SK-N-MC (cell line): ENCODE results near the gene NMRAL1.

Experiments
- DNase-seq: peaks from one replicate; pipeline ENCODE4 v3.0.0-alpha.2; 2011; ENCODE audit warnings: low read depth, low spot score
- H3K27ac ChIP-seq: fragments of 200-600 bp; sonication (generic); 2 replicates; pipeline ENCODE4 v1.5.1; 2016; ENCODE audit warnings: mixed run types
- H3K36me3 ChIP-seq: fragments of 200-600 bp; sonication (generic); 2 replicates; pipeline ENCODE4 v1.6.1; 2017; ENCODE audit warnings: antibody characterized with exemption, low read length, mixed read lengths; ENCODE audit not compliant: insufficient read depth
- H3K4me3 ChIP-seq: fragments of 200-600 bp; sonication (generic); 2 replicates; pipeline ENCODE4 v1.5.1; 2016
- H3K9ac ChIP-seq: fragments of 200-600 bp; sonication (generic); 2 replicates; pipeline ENCODE4 v1.8.0; 2017; ENCODE audit warnings: mixed run types, mixed read lengths; ENCODE audit not compliant: insufficient read length
- H3K9me3 ChIP-seq: fragments of 200-600 bp; sonication (generic); 2 replicates; pipeline ENCODE4 v1.6.1; 2017; ENCODE audit warnings: low read depth, mild to moderate bottlenecking, antibody characterized with exemption, low read length, moderate library complexity, mixed read lengths
- EZH2 ChIP-seq: fragments of 200-600 bp; sonication (generic); IDR thresholded peaks from one replicate; pipeline ENCODE4 v1.6.1; 2017; ENCODE audit warnings: antibody characterized with exemption
- FOXP2 ChIP-seq: optimal IDR thresholded peaks from 2 replicates; pipeline ENCODE3; 2011; ENCODE audit warnings: mild to moderate bottlenecking, moderate library complexity; ENCODE audit not compliant: insufficient read depth; ENCODE audit errors: extremely low read length, control extremely low read depth
- POLR2AphosphoS5 ChIP-seq: IDR thresholded peaks from 2 replicates; pipeline ENCODE4 v1.6.1; 2012; ENCODE audit warnings: mild to moderate bottlenecking, low read depth, low read length, borderline replicate concordance

Gene NMRAL1

DNA sequence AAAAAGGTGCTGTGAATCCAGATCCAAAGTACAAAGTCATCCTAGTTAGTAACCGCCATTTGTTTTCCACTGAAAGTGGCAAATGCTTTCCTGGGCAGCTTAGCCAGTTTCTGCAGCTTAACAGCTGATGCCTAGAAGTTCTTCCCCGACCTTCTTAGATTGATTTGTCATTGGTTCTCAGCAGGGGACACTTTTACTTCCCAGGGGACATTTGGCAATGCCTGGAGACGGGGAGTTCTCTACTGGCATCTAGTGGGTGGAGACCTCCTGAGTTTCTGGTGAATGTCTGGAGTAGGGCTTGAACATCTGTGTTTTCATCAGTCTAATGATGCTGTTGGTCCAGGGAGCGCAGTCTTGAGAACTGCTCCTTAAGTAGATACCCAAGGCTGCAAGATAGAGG lies 41.2 kb downstream of the NMRAL1 start:
- Histone ChIP-seq H3K36me3 (peaks cover 75% of the 10 kb centered on the region), H3K9ac (no peak overlapping the region), H3K27ac (no peak overlapping the region), H3K4me3 (no peak overlapping the region), H3K9me3 (no peaks in the 10 kb centered on the region)
- DNase-seq = no peak
- TF ChIP-seq POLR2AphosphoS5 (no peak), EZH2 (no peak), FOXP2 (no peak)

DNA sequence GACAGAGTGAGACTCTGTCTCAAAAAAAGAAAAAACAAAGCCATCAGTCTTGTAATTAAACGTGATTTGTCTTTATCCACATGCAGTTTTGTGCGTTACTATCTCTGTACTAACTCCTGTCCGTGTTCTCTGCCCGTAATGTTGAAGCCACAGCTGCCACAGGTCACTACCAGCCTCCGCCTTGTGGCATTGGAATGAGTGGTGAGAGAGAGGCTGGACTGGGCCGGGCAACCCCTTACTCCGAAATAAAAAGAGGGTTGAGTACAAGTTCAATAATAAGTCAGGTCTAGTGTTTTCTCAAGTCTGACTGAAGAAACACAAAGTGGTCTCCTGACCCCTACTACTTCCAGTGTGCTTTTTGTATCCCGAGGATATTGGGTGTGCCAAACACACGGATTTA lies 43.4 kb downstream of the NMRAL1 start:
- H3K27ac ChIP-seq = no peak overlapping the region
- H3K9ac ChIP-seq = no peak overlapping the region
- H3K9me3 ChIP-seq = no peaks in the 10 kb centered on the region
- H3K4me3 ChIP-seq = no peak overlapping the region
- DNase-seq = no peak
- H3K36me3 ChIP-seq = peaks cover 61% of the 10 kb centered on the region
- TF ChIP-seq EZH2 = no peak
- no peak for TF ChIP-seq POLR2AphosphoS5
- no peak for TF ChIP-seq FOXP2

DNA sequence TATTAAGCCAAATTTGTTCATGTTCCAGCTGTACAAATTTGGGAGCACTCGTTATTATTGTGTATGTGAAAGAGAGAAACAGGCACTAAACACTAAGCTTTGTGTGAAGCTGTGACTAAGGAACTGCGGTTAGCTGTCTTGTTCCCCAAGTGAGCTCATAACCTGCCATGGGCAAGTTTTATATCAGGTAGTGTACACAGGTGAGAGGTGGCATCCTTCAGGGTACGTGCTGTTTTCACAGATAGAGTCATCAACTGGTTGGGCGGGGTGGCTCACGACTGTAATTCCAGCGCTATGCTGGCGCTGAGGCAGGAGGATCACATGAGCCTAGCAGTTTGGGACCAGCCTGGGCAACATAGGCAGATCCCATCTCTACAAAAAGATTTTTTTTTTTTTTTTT lies 45.9 kb downstream of the NMRAL1 start:
- Histone ChIP-seq H3K9me3 (no peaks in the 10 kb centered on the region), H3K9ac (no peak overlapping the region), H3K36me3 (peaks cover 39% of the 10 kb centered on the region), H3K27ac (no peak overlapping the region), H3K4me3 (no peak overlapping the region)
- TF ChIP-seq FOXP2 (no peak), EZH2 (no peak), POLR2AphosphoS5 (no peak)
- DNase-seq = no peak

DNA sequence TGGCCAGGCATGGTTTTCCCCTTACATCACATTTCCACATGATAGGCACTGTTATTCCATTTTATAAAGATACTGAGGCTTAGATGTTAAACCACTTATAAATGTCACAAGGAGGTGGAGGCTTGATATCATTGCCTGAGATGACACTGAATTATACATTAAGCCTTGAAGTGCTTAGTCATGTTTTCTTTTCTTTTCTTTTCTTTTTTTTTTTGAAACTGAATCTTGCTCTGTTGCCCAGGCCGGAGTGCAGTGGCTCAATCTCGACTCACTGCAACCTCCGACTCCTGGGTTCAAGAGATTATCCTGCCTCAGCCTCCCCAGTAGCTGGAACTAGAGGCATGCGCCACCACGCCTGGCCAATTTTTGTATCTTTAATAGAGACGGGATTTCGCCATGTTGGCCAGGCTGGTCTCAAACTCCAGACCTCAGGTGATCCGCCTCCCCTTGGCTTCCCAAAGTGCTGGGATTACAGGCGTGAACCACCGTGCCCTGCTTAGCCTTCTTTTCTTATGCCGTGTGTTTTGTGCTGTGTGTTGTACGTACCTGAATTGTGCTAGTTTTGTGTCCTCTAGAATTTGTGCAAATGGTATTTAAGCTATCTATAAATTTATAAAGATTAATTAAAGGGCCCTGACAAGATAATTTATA lies 47.6 kb downstream of the NMRAL1 start:
- H3K4me3 ChIP-seq = peak overlapping the region; percentile 98
- peak overlapping the region; percentile 99 for H3K9ac ChIP-seq
- TF ChIP-seq FOXP2 (no peak), EZH2 (no peak), POLR2AphosphoS5 (no peak)
- no peaks in the 10 kb centered on the region for H3K9me3 ChIP-seq
- peak overlapping the region; percentile 100 for H3K27ac ChIP-seq
- H3K36me3 ChIP-seq = peaks cover 37% of the 10 kb centered on the region
- no peak for DNase-seq

DNA sequence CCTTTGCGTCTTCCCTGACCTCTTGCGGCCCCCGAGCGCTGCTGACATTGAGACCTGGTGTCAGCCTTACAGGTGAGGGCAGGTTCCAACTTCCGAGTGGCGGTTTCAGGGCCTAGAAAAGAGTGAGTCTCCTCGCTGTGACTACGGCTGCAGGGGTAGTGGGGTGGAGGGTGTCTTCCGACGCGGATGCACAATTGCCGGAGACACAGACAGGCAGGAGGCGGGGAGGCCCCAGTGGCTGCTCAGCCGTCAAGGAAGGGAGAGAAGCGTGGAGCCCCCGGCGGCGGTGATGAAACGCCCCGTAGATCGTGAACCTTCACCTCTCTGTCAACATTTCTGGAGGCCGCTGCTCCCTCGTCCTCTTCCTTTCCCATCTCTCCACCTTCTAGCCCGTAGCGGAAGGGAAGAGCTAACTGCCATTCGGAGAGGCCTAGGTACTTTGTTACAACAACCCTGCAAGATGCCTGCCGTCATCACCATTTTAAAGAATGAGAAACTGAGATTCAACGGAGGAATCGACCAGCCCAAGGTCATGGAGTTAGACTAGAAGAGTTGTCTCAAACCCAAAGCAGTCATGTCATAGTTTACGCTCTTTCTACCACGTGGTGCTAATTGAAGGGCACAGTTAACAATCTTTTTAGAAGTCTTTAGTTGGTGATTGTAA lies 48.3 kb downstream of the NMRAL1 start:
- TF ChIP-seq FOXP2 = no peak
- no peak for TF ChIP-seq EZH2
- TF ChIP-seq POLR2AphosphoS5 = no peak
- H3K36me3 ChIP-seq = peaks cover 31% of the 10 kb centered on the region
- no peak for DNase-seq
- peak overlapping the region; percentile 98 for H3K4me3 ChIP-seq
- H3K9ac ChIP-seq = peak overlapping the region; percentile 99
- no peaks in the 10 kb centered on the region for H3K9me3 ChIP-seq
- peak overlapping the region; percentile 100 for H3K27ac ChIP-seq

DNA sequence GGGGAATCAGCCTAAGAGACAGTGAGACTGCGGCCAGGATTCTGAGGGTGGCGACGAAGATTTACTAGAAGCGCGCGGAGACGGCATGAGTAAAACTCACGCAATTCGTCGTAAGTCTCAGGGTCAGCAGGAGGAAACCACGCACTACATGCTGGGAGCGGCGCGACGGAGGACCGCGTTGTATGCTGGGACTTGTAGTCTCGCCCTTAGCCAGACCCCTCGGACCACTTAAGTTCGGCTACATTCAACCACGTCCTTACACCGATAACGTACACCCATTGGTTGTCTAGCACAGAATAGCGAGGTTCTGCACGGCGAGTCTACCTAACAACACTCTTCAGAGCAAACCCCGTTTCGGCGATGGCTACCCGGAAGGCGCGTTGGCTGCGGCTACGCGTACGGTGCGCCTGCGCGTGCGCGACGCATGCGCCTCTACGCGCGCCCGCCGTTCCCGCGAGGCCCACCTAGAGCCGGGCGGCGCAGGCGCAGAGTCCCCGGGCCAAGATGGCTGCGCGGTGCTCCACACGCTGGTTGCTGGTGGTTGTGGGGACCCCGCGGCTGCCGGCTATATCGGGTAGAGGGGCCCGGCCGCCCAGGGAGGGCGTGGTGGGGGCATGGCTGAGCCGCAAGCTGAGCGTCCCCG lies 48.9 kb downstream of the NMRAL1 start, which contains the start of gene DNAJA3:
Gene DNAJA3, plus strand, starts transcription at position 491 of the 643 bp plus-strand sequence. Its CDS starts 14 bp downstream, at position 505.
- Histone ChIP-seq H3K36me3 (peaks cover 24% of the 10 kb centered on the region), H3K4me3 (peak within 1 kb of the TSS; percentile 98), H3K9me3 (no peaks in the 10 kb centered on the region), H3K9ac (peak within 1 kb of the TSS; percentile 99), H3K27ac (peak within 1 kb of the TSS; percentile 100)
- TF ChIP-seq EZH2 (no peak), FOXP2 (peak; percentile 34), POLR2AphosphoS5 (peak; percentile 83)
- DNase-seq = peak; percentile 86

DNA sequence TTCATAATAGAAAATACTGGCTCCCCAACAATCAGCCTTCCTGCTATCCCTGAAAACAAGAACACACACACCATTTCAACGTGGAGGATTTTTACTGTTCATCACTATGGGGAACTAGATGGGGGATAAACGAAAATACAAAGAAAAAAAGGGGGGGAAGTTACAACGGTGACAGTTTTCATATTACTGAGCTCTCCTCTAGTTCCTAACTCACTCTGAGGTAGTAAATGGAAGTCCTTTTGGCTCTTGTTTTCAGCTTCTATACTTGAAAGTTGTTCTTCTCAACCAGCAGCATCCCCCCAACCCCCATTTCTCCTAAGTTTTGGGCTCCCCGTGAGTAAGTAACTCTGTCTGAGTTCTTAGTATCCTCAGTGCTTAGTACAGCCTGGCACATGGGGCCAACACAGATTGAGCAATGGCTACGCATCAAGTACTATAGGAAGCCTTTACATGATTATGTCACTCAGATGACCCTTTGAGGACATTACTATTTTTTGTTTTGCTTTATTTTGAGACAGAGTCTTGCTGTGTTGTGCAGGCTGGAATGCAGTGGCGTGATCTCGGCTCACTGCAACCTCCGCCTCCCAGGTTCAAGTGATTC lies 53.8 kb downstream of the NMRAL1 start:
- H3K36me3 ChIP-seq = no peaks in the 10 kb centered on the region
- no peak overlapping the region for H3K4me3 ChIP-seq
- H3K27ac ChIP-seq = no peak overlapping the region
- no peak for TF ChIP-seq EZH2
- no peak for TF ChIP-seq POLR2AphosphoS5
- no peak for TF ChIP-seq FOXP2
- no peaks in the 10 kb centered on the region for H3K9me3 ChIP-seq
- no peak overlapping the region for H3K9ac ChIP-seq
- DNase-seq = no peak

DNA sequence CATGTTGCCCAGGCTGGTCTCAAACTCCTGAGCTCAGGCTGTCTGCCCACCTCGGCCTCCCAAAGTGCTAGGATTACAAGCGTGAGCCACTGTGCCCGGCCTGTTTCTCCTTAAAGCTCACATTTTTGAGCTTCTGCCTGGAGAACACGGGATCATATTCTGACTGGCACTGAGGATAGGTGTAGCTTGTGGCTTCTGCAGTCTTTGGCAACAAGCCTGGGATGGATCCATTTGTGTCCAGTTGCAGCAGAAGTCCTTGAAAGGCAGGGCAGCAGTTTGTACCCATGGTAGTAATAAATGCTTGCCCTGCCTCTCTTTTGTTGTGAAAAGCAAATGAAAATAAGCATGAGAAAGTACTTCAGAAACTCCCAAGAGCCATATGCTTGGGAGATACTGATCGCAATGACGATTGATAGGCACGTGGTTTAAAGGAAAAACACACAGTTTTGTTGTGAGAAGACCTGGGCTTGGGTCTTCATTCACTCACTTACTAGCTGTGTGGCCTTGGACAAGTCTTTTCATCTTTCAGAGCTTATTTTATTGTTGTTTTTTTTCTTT lies 54.9 kb downstream of the NMRAL1 start:
- TF ChIP-seq FOXP2 (no peak), POLR2AphosphoS5 (no peak), EZH2 (no peak)
- no peak for DNase-seq
- H3K9me3 ChIP-seq = no peaks in the 10 kb centered on the region
- no peaks in the 10 kb centered on the region for H3K36me3 ChIP-seq
- H3K27ac ChIP-seq = no peak overlapping the region
- no peak overlapping the region for H3K4me3 ChIP-seq
- H3K9ac ChIP-seq = no peak overlapping the region
